ACC112 (cell line): Measurements from ENCODE around the gene SDK1.

Experiments
- H2AFZ ChIP-seq: fragments of 200-600 bp; sonication (generic); one replicate; pipeline ENCODE4 v1.6.0; 2017; ENCODE audit warnings: antibody characterized with exemption, low read length; ENCODE audit not compliant: unreplicated experiment
- H3K27ac ChIP-seq: fragments of 200-600 bp; sonication (generic); 2 replicates; pipeline ENCODE4 v1.5.1; 2014; ENCODE audit warnings: low read depth, mild to moderate bottlenecking, antibody characterized with exemption, low read length, moderate library complexity
- H3K27me3 ChIP-seq: fragments of 200-600 bp; sonication (generic); 2 replicates; pipeline ENCODE4 v1.6.1; 2014; ENCODE audit warnings: mild to moderate bottlenecking, antibody characterized with exemption, low read length, moderate library complexity, mixed read lengths; ENCODE audit not compliant: insufficient read depth
- H3K36me3 ChIP-seq: fragments of 200-600 bp; sonication (generic); 2 replicates; pipeline ENCODE4 v1.6.1; 2016; ENCODE audit warnings: mild to moderate bottlenecking, antibody characterized with exemption, low read length, moderate library complexity, mixed read lengths; ENCODE audit not compliant: insufficient read depth
- H3K4me1 ChIP-seq: fragments of 200-600 bp; sonication (generic); one replicate; pipeline ENCODE4 v1.6.1; 2016; ENCODE audit warnings: low read length, mixed read lengths; ENCODE audit not compliant: insufficient read depth, unreplicated experiment, control insufficient read depth
- H3K4me3 ChIP-seq: fragments of 200-600 bp; sonication (generic); 2 replicates; pipeline ENCODE4 v1.5.1; 2014; ENCODE audit warnings: mild to moderate bottlenecking, low read depth, low read length
- H3K79me2 ChIP-seq: fragments of 200-600 bp; sonication (generic); one replicate; pipeline ENCODE4 v1.6.0; 2016; ENCODE audit warnings: low read length; ENCODE audit not compliant: control insufficient read depth, unreplicated experiment, insufficient read depth

Gene SDK1

GRCh38 chr7:3336042-3336665 is 35.1 kb downstream of the SDK1 start:
- Histone ChIP-seq H2AFZ (no peak overlapping the region), H3K4me1 (no peaks in the 10 kb centered on the region), H3K4me3 (no peak overlapping the region), H3K27ac (no peak overlapping the region), H3K79me2 (no peaks in the 10 kb centered on the region), H3K27me3 (no peaks in the 10 kb centered on the region), H3K36me3 (no peaks in the 10 kb centered on the region)

- Histone ChIP-seq H3K27ac (no peak overlapping the region), H2AFZ (no peak overlapping the region), H3K4me1 (no peaks in the 10 kb centered on the region), H3K27me3 (no peaks in the 10 kb centered on the region), H3K4me3 (no peak overlapping the region), H3K36me3 (no peaks in the 10 kb centered on the region), H3K79me2 (no peaks in the 10 kb centered on the region)
Measured at GRCh38 chr7:3338161-3338560, 37.1 kb downstream of the SDK1 start.

GRCh38 chr7:3345699-3346481 is 44.8 kb downstream of the SDK1 start:
- H2AFZ ChIP-seq, result no peak overlapping the region
- no peaks in the 10 kb centered on the region for H3K27me3 ChIP-seq
- H3K79me2 ChIP-seq, result no peaks in the 10 kb centered on the region
- no peak overlapping the region for H3K27ac ChIP-seq
- H3K4me1 ChIP-seq, result no peaks in the 10 kb centered on the region
- no peak overlapping the region for H3K4me3 ChIP-seq
- no peaks in the 10 kb centered on the region for H3K36me3 ChIP-seq

- Histone ChIP-seq H3K27ac (no peak overlapping the region), H3K4me1 (no peaks in the 10 kb centered on the region), H3K79me2 (no peaks in the 10 kb centered on the region), H3K4me3 (no peak overlapping the region), H3K27me3 (no peaks in the 10 kb centered on the region), H2AFZ (no peak overlapping the region), H3K36me3 (no peaks in the 10 kb centered on the region)
Measured at GRCh38 chr7:3349126-3349525, 48.1 kb downstream of the SDK1 start.

- Histone ChIP-seq H3K79me2 (no peaks in the 10 kb centered on the region), H3K4me1 (no peaks in the 10 kb centered on the region), H3K27me3 (no peaks in the 10 kb centered on the region), H3K4me3 (no peak overlapping the region), H2AFZ (no peak overlapping the region), H3K27ac (no peak overlapping the region), H3K36me3 (no peaks in the 10 kb centered on the region)
Measured at GRCh38 chr7:3356173-3356572, 55.1 kb downstream of the SDK1 start.

GRCh38 chr7:3358991-3359390 is 57.9 kb downstream of the SDK1 start:
- H3K79me2 ChIP-seq, result no peaks in the 10 kb centered on the region
- no peak overlapping the region for H3K27ac ChIP-seq
- no peaks in the 10 kb centered on the region for H3K36me3 ChIP-seq
- no peaks in the 10 kb centered on the region for H3K4me1 ChIP-seq
- no peak overlapping the region for H3K4me3 ChIP-seq
- no peaks in the 10 kb centered on the region for H3K27me3 ChIP-seq
- no peak overlapping the region for H2AFZ ChIP-seq

GRCh38 chr7:3367261-3367660 is 66.2 kb downstream of the SDK1 start:
- Histone ChIP-seq H3K79me2 (no peaks in the 10 kb centered on the region), H3K4me3 (no peak overlapping the region), H3K36me3 (no peaks in the 10 kb centered on the region), H3K27me3 (no peaks in the 10 kb centered on the region), H2AFZ (no peak overlapping the region), H3K4me1 (no peaks in the 10 kb centered on the region), H3K27ac (no peak overlapping the region)

- H3K27ac ChIP-seq, result no peak overlapping the region
- H3K4me3 ChIP-seq, result no peak overlapping the region
- H3K36me3 ChIP-seq, result no peaks in the 10 kb centered on the region
- H3K79me2 ChIP-seq, result no peaks in the 10 kb centered on the region
- H2AFZ ChIP-seq, result no peak overlapping the region
- no peaks in the 10 kb centered on the region for H3K4me1 ChIP-seq
- H3K27me3 ChIP-seq, result no peaks in the 10 kb centered on the region
Measured at GRCh38 chr7:3370068-3370830, 69.2 kb downstream of the SDK1 start.

- Histone ChIP-seq H2AFZ (no peak overlapping the region), H3K79me2 (no peaks in the 10 kb centered on the region), H3K27me3 (no peaks in the 10 kb centered on the region), H3K27ac (no peak overlapping the region), H3K4me1 (no peaks in the 10 kb centered on the region), H3K36me3 (no peaks in the 10 kb centered on the region), H3K4me3 (no peak overlapping the region)
Measured at GRCh38 chr7:3370921-3371320, 69.9 kb downstream of the SDK1 start.

- Histone ChIP-seq H3K27ac (no peak overlapping the region), H3K36me3 (no peaks in the 10 kb centered on the region), H2AFZ (no peak overlapping the region), H3K79me2 (no peaks in the 10 kb centered on the region), H3K27me3 (no peaks in the 10 kb centered on the region), H3K4me3 (no peak overlapping the region), H3K4me1 (no peaks in the 10 kb centered on the region)
Measured at GRCh38 chr7:3371601-3372000, 70.5 kb downstream of the SDK1 start.
